Measurements from ENCODE around the gene CHKA.

DNA sequence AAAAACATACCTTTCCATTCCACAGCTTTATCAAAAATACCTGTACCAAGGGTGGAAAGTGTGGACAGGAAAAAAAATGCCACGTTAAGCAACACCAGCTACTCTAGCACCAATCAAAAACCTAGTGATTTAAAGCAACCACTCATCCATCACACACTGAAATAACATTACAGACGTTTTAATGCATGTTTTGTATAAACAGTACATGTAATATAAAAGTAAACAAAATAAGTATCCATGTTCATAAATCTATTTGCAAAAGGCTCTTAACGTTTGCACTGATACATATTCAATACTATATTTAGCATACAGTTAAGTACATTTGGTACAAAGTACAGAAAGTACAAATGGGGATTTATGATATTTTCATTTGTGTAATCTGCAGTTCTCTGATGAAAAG is 38.7 kb downstream of the CHKA start:
- TF ChIP-seq, protein P1, sequence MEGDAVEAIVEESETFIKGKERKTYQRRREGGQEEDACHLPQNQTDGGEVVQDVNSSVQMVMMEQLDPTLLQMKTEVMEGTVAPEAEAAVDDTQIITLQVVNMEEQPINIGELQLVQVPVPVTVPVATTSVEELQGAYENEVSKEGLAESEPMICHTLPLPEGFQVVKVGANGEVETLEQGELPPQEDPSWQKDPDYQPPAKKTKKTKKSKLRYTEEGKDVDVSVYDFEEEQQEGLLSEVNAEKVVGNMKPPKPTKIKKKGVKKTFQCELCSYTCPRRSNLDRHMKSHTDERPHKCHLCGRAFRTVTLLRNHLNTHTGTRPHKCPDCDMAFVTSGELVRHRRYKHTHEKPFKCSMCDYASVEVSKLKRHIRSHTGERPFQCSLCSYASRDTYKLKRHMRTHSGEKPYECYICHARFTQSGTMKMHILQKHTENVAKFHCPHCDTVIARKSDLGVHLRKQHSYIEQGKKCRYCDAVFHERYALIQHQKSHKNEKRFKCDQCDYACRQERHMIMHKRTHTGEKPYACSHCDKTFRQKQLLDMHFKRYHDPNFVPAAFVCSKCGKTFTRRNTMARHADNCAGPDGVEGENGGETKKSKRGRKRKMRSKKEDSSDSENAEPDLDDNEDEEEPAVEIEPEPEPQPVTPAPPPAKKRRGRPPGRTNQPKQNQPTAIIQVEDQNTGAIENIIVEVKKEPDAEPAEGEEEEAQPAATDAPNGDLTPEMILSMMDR (optimal IDR thresholded peaks at IDR 0.05 in 1 of 3, IDR thresholded peaks at IDR 0.05 in 1 of 3, conservative IDR thresholded peaks at IDR 0.05 in 1 of 3; ENCODE audit: extremely low read depth in 1 of 3, insufficient read depth in 2 of 3, low read length in 3 of 3), result no peak
- TF ChIP-seq EZH2 (IDR thresholded peaks at IDR 0.05; ENCODE audit: low read length), result no peak
